CD4-positive, alpha-beta T cell treated with Interleukin-21 for 1 hour (primary cell): Measurements from ENCODE around the gene MYL7.
"Not testable (repeated sequence)": the region's sequence is repeated elsewhere in the genome, so short reads cannot be mapped to it uniquely, and the experiment has no call there.

Experiments
- DNase-seq: peaks from one replicate; pipeline ENCODE4 v3.0.0-alpha.2; 2020

The MYL7 gene

GRCh38 chr7:44128721-44129582, 12.2 kb downstream of the MYL7 start:
- no peak for DNase-seq

GRCh38 chr7:44127161-44127560, 14.0 kb downstream of the MYL7 start:
- DNase-seq = no peak

GRCh38 chr7:44126574-44126973, 14.6 kb downstream of the MYL7 start:
- not testable (repeated sequence) for DNase-seq

GRCh38 chr7:44124822-44125202, 16.3 kb downstream of the MYL7 start:
- DNase-seq = no peak

- peak; percentile 97 for DNase-seq
Measured at GRCh38 chr7:44123190-44124003, 17.7 kb downstream of the MYL7 start, which contains the start of gene POLD2. Gene POLD2 (minus strand): TSS chr7:44123548. CDS start chr7:44122053, 1,495 bp downstream.

- no peak for DNase-seq
Measured at GRCh38 chr7:44122529-44122928, 18.6 kb downstream of the MYL7 start.

- no peak for DNase-seq
Measured at GRCh38 chr7:44121761-44122420, 19.2 kb downstream of the MYL7 start.

- no peak for DNase-seq
Measured at GRCh38 chr7:44120395-44120794, 20.7 kb downstream of the MYL7 start.

GRCh38 chr7:44119829-44120380, 21.2 kb downstream of the MYL7 start:
- no peak for DNase-seq

- DNase-seq = no peak
Measured at GRCh38 chr7:44117801-44118429, 23.2 kb downstream of the MYL7 start.

GRCh38 chr7:44116789-44117666, 24.1 kb downstream of the MYL7 start:
- no peak for DNase-seq

GRCh38 chr7:44116087-44116788, 24.9 kb downstream of the MYL7 start:
- DNase-seq = no peak

- DNase-seq = no peak
Measured at GRCh38 chr7:44114586-44115310, 26.4 kb downstream of the MYL7 start.

- no peak for DNase-seq
Measured at GRCh38 chr7:44113764-44114354, 27.3 kb downstream of the MYL7 start.

- no peak for DNase-seq
Measured at GRCh38 chr7:44112997-44113763, 28.0 kb downstream of the MYL7 start.

GRCh38 chr7:44112231-44112996, 28.7 kb downstream of the MYL7 start:
- no peak for DNase-seq

- no peak for DNase-seq
Measured at GRCh38 chr7:44111761-44112160, 29.4 kb downstream of the MYL7 start.
